ENCODE results near the gene MLLT1. TPM values are rescaled to one million over a fixed set of nuclear protein-coding genes. Genes with fewer than 3 reads are reported as not detected.
A peak's percentile ranks its signal among the peaks of the same experiment; 100 is the strongest.

Gene MLLT1
- total RNA-seq, 1 donor from 2014 or later, result 25.5 TPM

DNA sequence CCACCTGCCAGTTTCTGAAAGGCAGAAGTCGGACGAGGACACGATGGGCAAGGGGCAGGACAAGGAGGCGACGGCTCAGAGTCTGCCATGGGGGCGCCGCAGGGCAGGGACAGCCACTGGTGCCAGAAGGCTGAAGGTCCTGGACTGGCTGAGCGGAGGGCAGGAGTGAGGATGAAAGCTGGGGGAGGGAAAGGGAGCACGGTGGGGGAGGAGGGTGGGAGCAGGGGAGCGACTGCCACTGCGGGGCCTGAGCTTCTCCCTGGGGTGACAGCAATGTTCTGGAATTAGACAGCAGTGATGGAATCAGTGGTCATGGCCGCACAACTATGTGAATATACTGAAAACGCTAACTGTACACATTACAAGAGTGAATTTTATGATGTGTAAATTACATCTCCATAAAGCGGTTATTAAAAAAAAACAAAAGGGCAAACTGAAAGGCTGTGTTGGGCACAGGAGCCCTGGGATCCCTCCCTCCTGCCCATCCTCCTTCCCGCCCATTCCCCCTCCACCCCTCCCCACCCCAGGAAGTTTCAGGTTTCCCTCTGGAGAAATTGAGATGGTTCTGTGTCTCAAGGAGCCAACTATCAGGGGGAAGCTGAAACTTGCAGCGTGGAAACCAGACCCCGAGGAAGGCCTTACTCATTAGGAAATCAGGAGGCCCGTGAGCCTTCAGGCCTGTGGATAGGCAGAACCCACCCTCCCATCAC is 15.9 kb downstream of the MLLT1 start:
- H3K4me1 ChIP-seq, result peaks cover 41% of the 10 kb centered on the region
- H3K36me3 ChIP-seq, result peaks cover 0 to 28% of the 10 kb centered on the region in 2 donors
- H3K4me3 ChIP-seq, result no peak overlapping the region
- H3K27me3 ChIP-seq, result no peaks in the 10 kb centered on the region
- no peaks in the 10 kb centered on the region for H3K9me3 ChIP-seq
- intact Hi-C loops (cut with DNase I), result no loop called here
- peak overlapping the region; percentile 52 for H3K27ac ChIP-seq
- no peak for DNase-seq (ENCODE audit: extremely low spot score in 2 of 2)
- TF ChIP-seq POLR2A (IDR thresholded peaks at IDR 0.05) (no peak), CTCF (IDR thresholded peaks at IDR 0.05) (no peak), POLR2AphosphoS5 (IDR thresholded peaks at IDR 0.05; ENCODE audit: insufficient read depth in 1 of 2, low read depth in 1 of 2) (no peak)

- no peak for TF ChIP-seq CTCF (IDR thresholded peaks at IDR 0.05)
- no peak for TF ChIP-seq POLR2A (IDR thresholded peaks at IDR 0.05)
- TF ChIP-seq POLR2AphosphoS5 (IDR thresholded peaks at IDR 0.05; ENCODE audit: insufficient read depth in 1 of 2, low read depth in 1 of 2), result no peak
- Histone ChIP-seq H3K27me3 (no peaks in the 10 kb centered on the region), H3K4me3 (no peak overlapping the region), H3K27ac (peak overlapping the region; percentile 52), H3K4me1 (peaks cover 35% of the 10 kb centered on the region), H3K36me3 (peaks cover 0 to 27% of the 10 kb centered on the region in 2 donors), H3K9me3 (no peaks in the 10 kb centered on the region)
- DNase-seq (ENCODE audit: extremely low spot score in 2 of 2), result no peak
- intact Hi-C loops (cut with DNase I), result no loop called here
These were observed 16.5 kb downstream of the MLLT1 start for GRCh38 chr19:6263306-6263705.

- Histone ChIP-seq H3K4me1 (peaks cover 34% of the 10 kb centered on the region), H3K27me3 (no peaks in the 10 kb centered on the region), H3K9me3 (no peaks in the 10 kb centered on the region), H3K27ac (no peak overlapping the region), H3K36me3 (peaks cover 0 to 23% of the 10 kb centered on the region in 2 donors), H3K4me3 (no peak overlapping the region)
- DNase-seq (ENCODE audit: extremely low spot score in 2 of 2), result no peak
- TF ChIP-seq POLR2AphosphoS5 (IDR thresholded peaks at IDR 0.05; ENCODE audit: insufficient read depth in 1 of 2, low read depth in 1 of 2) (no peak), CTCF (IDR thresholded peaks at IDR 0.05) (no peak), POLR2A (IDR thresholded peaks at IDR 0.05) (no peak)
- intact Hi-C loops (cut with DNase I), result no loop called here
These were observed 17.3 kb downstream of the MLLT1 start for GRCh38 chr19:6262519-6262918.

GRCh38 chr19:6261883-6262282 is 17.9 kb downstream of the MLLT1 start:
- H3K9me3 ChIP-seq, result no peaks in the 10 kb centered on the region
- H3K36me3 ChIP-seq, result peaks cover 0 to 20% of the 10 kb centered on the region in 2 donors
- H3K4me1 ChIP-seq, result peaks cover 34% of the 10 kb centered on the region
- intact Hi-C loops (cut with DNase I), result no loop called here
- no peak for DNase-seq (ENCODE audit: extremely low spot score in 2 of 2)
- H3K4me3 ChIP-seq, result no peak overlapping the region
- no peak overlapping the region for H3K27ac ChIP-seq
- H3K27me3 ChIP-seq, result no peaks in the 10 kb centered on the region
- TF ChIP-seq CTCF (IDR thresholded peaks at IDR 0.05) (no peak), POLR2A (IDR thresholded peaks at IDR 0.05) (no peak), POLR2AphosphoS5 (IDR thresholded peaks at IDR 0.05; ENCODE audit: insufficient read depth in 1 of 2, low read depth in 1 of 2) (no peak)

DNA sequence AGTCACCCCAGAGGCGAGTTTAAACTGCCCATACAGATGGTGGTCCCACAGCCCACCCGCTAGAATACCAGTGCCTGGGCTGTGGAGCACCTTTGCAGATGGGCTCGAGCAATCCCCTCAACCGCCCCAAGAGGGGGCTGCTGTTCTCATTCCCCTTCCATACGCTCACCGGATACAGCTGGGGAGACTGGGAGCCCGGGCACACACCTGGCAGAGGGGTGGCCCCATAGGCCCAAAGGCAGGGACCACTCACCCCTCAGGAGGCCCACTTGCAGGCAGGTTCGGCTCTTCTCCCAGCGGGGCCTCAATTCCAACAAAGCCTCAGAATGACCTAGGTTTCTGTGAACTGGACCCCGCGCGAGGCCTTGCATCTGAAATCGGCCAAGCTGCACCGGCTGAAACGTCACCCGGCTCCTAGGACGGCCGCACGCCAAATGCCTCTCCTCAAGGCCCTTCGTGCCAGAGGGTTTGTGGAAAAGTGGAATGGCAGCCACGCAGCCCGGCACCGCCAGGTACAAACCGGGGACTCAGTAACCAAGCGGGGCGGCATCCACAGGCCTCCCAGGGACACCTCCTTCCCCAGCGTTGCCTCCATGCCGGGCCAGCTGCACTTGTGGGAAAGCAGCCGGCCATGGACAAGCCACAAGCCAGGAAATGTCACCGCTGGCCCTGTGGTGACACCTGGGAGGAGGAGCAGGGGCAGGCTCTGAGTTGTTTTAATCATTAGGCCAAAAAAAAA is 18.7 kb downstream of the MLLT1 start:
- H3K27ac ChIP-seq, result no peak overlapping the region
- H3K4me3 ChIP-seq, result no peak overlapping the region
- intact Hi-C loops (cut with DNase I), result no loop called here
- H3K9me3 ChIP-seq, result no peaks in the 10 kb centered on the region
- TF ChIP-seq POLR2AphosphoS5 (IDR thresholded peaks at IDR 0.05; ENCODE audit: insufficient read depth in 1 of 2, low read depth in 1 of 2) (no peak), CTCF (IDR thresholded peaks at IDR 0.05) (peak in 1 of 3 experiments; percentile 14), POLR2A (IDR thresholded peaks at IDR 0.05) (no peak)
- no peak for DNase-seq (ENCODE audit: extremely low spot score in 2 of 2)
- H3K4me1 ChIP-seq, result peaks cover 34% of the 10 kb centered on the region
- H3K36me3 ChIP-seq, result peaks cover 0 to 20% of the 10 kb centered on the region in 2 donors
- H3K27me3 ChIP-seq, result no peaks in the 10 kb centered on the region

Data from vagina (tissue), 2 donors.